MM.1S (cell line): ENCODE data around the gene TAS1R1.

Experiments
- DNase-seq: peaks from one replicate; pipeline ENCODE4 v3.0.0-alpha.2; 2015
- H2AFZ ChIP-seq: fragments of 300-600 bp; sonication (generic); 2 replicates; pipeline ENCODE4 v1.6.0; 2016; ENCODE audit warnings: antibody characterized with exemption, low read length
- H3F3A ChIP-seq: fragments of 300-600 bp; sonication (generic); 2 replicates; pipeline ENCODE4 v1.6.1; 2016; ENCODE audit warnings: mild to moderate bottlenecking, antibody characterized with exemption, low read length, moderate library complexity, mixed read lengths; ENCODE audit not compliant: insufficient read depth
- H3K27ac ChIP-seq: fragments of 300-600 bp; sonication (generic); 2 replicates; pipeline ENCODE4 v1.5.1; 2016; ENCODE audit warnings: mild to moderate bottlenecking, low read length
- H3K27me3 ChIP-seq: fragments of 300-600 bp; sonication (generic); replicated peaks from 2 replicates; pipeline ENCODE4 v1.6.0; 2016; ENCODE audit warnings: low read length; ENCODE audit not compliant: insufficient read depth
- H3K36me3 ChIP-seq: fragments of 300-600 bp; sonication (generic); replicated peaks from 2 replicates; pipeline ENCODE4 v1.6.1; 2016; ENCODE audit warnings: mild to moderate bottlenecking, low read length, mixed read lengths; ENCODE audit not compliant: insufficient read depth
- H3K4me1 ChIP-seq: fragments of 300-600 bp; sonication (generic); 2 replicates; pipeline ENCODE4 v1.6.1; 2016; ENCODE audit warnings: low read length, mixed read lengths
- H3K4me2 ChIP-seq: fragments of 300-600 bp; sonication (generic); 2 replicates; pipeline ENCODE4 v1.6.0; 2016; ENCODE audit warnings: low read depth, low read length
- H3K4me3 ChIP-seq: fragments of 300-600 bp; sonication (generic); 2 replicates; pipeline ENCODE4 v1.5.1; 2016; ENCODE audit warnings: low read length, mixed read lengths
- H3K79me2 ChIP-seq: fragments of 300-600 bp; sonication (generic); 2 replicates; pipeline ENCODE4 v1.6.1; 2016; ENCODE audit warnings: mixed run types, low read length, mixed read lengths
- H3K9ac ChIP-seq: fragments of 300-600 bp; sonication (generic); 2 replicates; pipeline ENCODE4 v1.6.1; 2016; ENCODE audit warnings: low read length, mixed read lengths
- H3K9me2 ChIP-seq: fragments of 300-600 bp; sonication (generic); replicated peaks from 2 replicates; pipeline ENCODE4 v1.6.1; 2016; ENCODE audit warnings: mild to moderate bottlenecking, low read length, mixed read lengths; ENCODE audit not compliant: insufficient read depth
- H3K9me3 ChIP-seq: fragments of 300-600 bp; sonication (generic); replicated peaks from 2 replicates; pipeline ENCODE4 v1.6.1; 2016; ENCODE audit warnings: mild to moderate bottlenecking, low read length, mixed read lengths; ENCODE audit not compliant: insufficient read depth
- H4K20me1 ChIP-seq: fragments of 300-600 bp; sonication (generic); 2 replicates; pipeline ENCODE4 v1.6.1; 2016; ENCODE audit warnings: mild to moderate bottlenecking, low read length, moderate library complexity, mixed read lengths; ENCODE audit not compliant: insufficient read depth
- EZH2 ChIP-seq: fragments of 300-600 bp; sonication (generic); optimal IDR thresholded peaks from 2 replicates; pipeline ENCODE3; 2017; ENCODE audit warnings: low read depth, mild to moderate bottlenecking, antibody characterized with exemption, low read length, mixed read lengths
- EZH2phosphoT487 ChIP-seq: fragments of 300-600 bp; sonication (generic); IDR thresholded peaks from 2 replicates; pipeline ENCODE4 v1.6.1; 2018; ENCODE audit warnings: antibody characterized with exemption, low read length
- TF ChIP-seq, protein P1 (sequence below): fragments of 300-600 bp; sonication (generic); IDR thresholded peaks from 2 replicates; pipeline ENCODE4 v1.5.1; 2016; ENCODE audit warnings: antibody characterized with exemption, low read length, mixed read lengths

Gene TAS1R1

DNA sequence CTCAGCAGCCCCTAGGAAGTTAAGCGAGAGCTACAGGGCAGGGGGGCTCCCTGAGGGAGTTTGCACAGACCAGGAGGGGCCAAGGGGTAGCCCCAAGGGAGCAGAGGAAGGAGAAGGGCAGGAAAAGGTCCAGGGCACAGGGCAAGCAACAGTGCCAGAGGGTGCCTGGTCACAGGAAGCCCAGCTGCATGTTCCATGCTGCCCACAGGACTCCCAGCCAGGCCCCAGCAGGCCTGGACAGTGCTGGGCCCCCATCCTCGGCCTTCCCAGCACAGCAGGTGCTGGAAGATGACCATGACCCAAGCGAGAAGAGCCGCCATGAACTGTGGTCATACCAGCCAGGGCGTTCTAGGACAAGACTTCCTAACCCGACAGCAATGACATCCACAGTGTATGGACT is 36.5 kb downstream of the TAS1R1 start:
- Histone ChIP-seq H3K9me2 (no peaks in the 10 kb centered on the region), H3K27ac (no peak overlapping the region), H3K79me2 (peaks cover 31% of the 10 kb centered on the region), H3K9ac (no peak overlapping the region), H3K27me3 (no peaks in the 10 kb centered on the region), H2AFZ (no peak overlapping the region), H3K9me3 (no peaks in the 10 kb centered on the region), H3K4me2 (no peak overlapping the region), H3F3A (no peaks in the 10 kb centered on the region; the same call in 1 of the 2 replicates), H3K36me3 (peaks cover 3% of the 10 kb centered on the region; the same call in 1 of the 2 replicates), H4K20me1 (0 out of 2 replicates have a peak, but pooled peaks cover 2% of the 10 kb centered on the region), H3K4me3 (no peak overlapping the region), H3K4me1 (no peaks in the 10 kb centered on the region)
- no peak for DNase-seq
- no peak for TF ChIP-seq EZH2phosphoT487
- TF ChIP-seq, protein P1, sequence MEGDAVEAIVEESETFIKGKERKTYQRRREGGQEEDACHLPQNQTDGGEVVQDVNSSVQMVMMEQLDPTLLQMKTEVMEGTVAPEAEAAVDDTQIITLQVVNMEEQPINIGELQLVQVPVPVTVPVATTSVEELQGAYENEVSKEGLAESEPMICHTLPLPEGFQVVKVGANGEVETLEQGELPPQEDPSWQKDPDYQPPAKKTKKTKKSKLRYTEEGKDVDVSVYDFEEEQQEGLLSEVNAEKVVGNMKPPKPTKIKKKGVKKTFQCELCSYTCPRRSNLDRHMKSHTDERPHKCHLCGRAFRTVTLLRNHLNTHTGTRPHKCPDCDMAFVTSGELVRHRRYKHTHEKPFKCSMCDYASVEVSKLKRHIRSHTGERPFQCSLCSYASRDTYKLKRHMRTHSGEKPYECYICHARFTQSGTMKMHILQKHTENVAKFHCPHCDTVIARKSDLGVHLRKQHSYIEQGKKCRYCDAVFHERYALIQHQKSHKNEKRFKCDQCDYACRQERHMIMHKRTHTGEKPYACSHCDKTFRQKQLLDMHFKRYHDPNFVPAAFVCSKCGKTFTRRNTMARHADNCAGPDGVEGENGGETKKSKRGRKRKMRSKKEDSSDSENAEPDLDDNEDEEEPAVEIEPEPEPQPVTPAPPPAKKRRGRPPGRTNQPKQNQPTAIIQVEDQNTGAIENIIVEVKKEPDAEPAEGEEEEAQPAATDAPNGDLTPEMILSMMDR, result no peak
- TF ChIP-seq EZH2, result no peak

DNA sequence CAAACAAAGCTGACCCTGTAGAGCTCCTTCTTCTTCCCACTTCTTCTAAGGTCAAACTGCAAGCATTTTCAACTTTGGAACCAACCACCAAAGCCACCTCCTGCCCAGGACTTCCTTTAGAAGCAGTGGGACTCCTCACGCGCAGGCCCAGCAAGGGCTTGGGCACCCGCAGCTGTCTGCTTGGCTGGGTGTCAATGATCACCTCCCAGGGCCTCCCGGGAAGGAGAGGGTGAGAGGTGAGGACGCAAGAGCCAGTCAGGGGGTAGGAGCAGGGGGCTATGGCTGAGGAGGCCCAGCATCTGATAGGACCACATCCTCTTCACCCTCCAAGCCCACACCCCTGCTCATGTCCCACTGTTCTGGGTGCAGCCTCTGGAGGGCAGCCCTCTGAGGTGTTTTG is 37.3 kb downstream of the TAS1R1 start:
- H3K9me3 ChIP-seq, result no peaks in the 10 kb centered on the region
- H3K27me3 ChIP-seq, result no peaks in the 10 kb centered on the region
- no peaks in the 10 kb centered on the region for H3K4me1 ChIP-seq
- peaks cover 3% of the 10 kb centered on the region; the same call in 1 of the 2 replicates for H3K36me3 ChIP-seq
- 0 out of 2 replicates have a peak, but pooled peaks cover 6% of the 10 kb centered on the region for H4K20me1 ChIP-seq
- TF ChIP-seq, protein P1, result no peak
- TF ChIP-seq EZH2phosphoT487, result no peak
- no peak for TF ChIP-seq EZH2
- H3F3A ChIP-seq, result no peaks in the 10 kb centered on the region; the same call in 1 of the 2 replicates
- H3K79me2 ChIP-seq, result peaks cover 39% of the 10 kb centered on the region
- H3K9me2 ChIP-seq, result no peaks in the 10 kb centered on the region
- H3K4me3 ChIP-seq, result no peak overlapping the region
- H3K9ac ChIP-seq, result no peak overlapping the region
- H3K27ac ChIP-seq, result no peak overlapping the region
- H2AFZ ChIP-seq, result no peak overlapping the region
- H3K4me2 ChIP-seq, result no peak overlapping the region
- DNase-seq, result no peak

DNA sequence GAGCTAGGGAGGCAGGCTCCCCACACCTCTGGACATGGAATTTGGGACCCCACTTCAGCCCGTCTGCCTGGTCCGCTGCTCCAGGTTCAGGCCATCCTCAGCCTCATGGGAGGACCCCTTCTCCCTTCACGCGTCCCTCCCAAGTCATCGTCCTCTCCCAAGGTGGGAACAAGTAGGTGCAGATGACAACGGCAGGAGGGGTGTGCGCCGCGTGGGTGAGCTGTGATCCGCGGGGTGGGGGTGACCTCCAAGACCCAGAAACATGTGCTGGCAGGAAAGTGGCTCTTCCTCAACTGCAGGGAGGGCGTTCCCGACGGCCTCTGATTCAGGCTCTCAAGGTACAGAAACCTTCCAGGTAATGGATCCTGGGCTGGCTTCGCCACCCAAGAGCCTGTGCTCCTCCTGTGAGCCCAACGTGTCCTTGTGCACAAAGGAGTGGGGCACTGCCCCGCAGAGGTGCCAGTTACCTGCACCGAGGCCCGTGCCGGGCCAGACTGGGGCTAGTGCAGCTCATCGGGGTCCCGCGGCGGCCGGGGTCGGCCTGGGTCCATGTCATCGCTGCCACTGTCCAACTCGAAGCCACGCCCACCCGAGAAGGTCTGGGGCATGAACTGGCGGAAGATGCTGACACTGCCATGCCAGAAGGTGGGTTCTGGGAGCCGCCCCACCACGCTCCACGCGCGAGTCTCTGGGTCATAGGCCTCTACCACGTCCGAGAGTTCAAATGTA is 37.9 kb downstream of the TAS1R1 start:
- Histone ChIP-seq H3K4me3 (no peak overlapping the region), H3F3A (no peaks in the 10 kb centered on the region; the same call in 1 of the 2 replicates), H3K27me3 (no peaks in the 10 kb centered on the region), H4K20me1 (0 out of 2 replicates have a peak, but pooled peaks cover 6% of the 10 kb centered on the region), H3K9me2 (no peaks in the 10 kb centered on the region), H3K4me2 (no peak overlapping the region), H3K9me3 (no peaks in the 10 kb centered on the region), H3K36me3 (peaks cover 8% of the 10 kb centered on the region; the same call in 1 of the 2 replicates), H3K9ac (no peak overlapping the region), H3K4me1 (no peaks in the 10 kb centered on the region), H3K27ac (no peak overlapping the region), H3K79me2 (peaks cover 45% of the 10 kb centered on the region), H2AFZ (no peak overlapping the region)
- DNase-seq, result no peak
- TF ChIP-seq, protein P1, result no peak
- TF ChIP-seq EZH2 (no peak), EZH2phosphoT487 (no peak)
